H9 (cell line): ENCODE measurements around the gene CEP131. TPM values are rescaled to one million over a fixed set of nuclear protein-coding genes. Genes with fewer than 3 reads are reported as not detected.

Experiments used
- DNase-seq: peaks from one replicate; pipeline ENCODE4 v3.0.0-alpha.2; 2017
- H2AFZ ChIP-seq: one replicate; pipeline ENCODE4 v1.6.1; 2013; ENCODE audit warnings: mild to moderate bottlenecking, low read length, control low read depth, moderate library complexity
- H2AK5ac ChIP-seq: 2 replicates; pipeline ENCODE4 v1.6.1; 2013; ENCODE audit warnings: low read length, control low read depth, mixed read lengths; ENCODE audit not compliant: insufficient read length
- H2BK120ac ChIP-seq: one replicate; pipeline ENCODE4 v1.6.1; 2013; ENCODE audit warnings: low read depth, mild to moderate bottlenecking, low read length, control low read depth, inconsistent platforms; ENCODE audit not compliant: poor library complexity, severe bottlenecking
- H2BK12ac ChIP-seq: 2 replicates; pipeline ENCODE4 v1.6.1; 2013; ENCODE audit warnings: low read length, control low read depth, mixed read lengths, low read depth; ENCODE audit not compliant: insufficient read length
- H2BK15ac ChIP-seq: 2 replicates; pipeline ENCODE4 v1.6.1; 2013; ENCODE audit warnings: low read depth, low read length, control low read depth
- H2BK20ac ChIP-seq: one replicate; pipeline ENCODE4 v1.6.1; 2013; ENCODE audit warnings: low read depth, mild to moderate bottlenecking, low read length, control low read depth, inconsistent platforms; ENCODE audit not compliant: poor library complexity, severe bottlenecking
- H2BK5ac ChIP-seq: 2 replicates; pipeline ENCODE4 v1.6.1; 2013; ENCODE audit warnings: low read length, control low read depth, mixed read lengths; ENCODE audit not compliant: insufficient read length
- H3K14ac ChIP-seq: 2 replicates; pipeline ENCODE4 v1.6.1; 2013; ENCODE audit warnings: low read length, control low read depth; ENCODE audit not compliant: insufficient read depth
- H3K18ac ChIP-seq: 2 replicates; pipeline ENCODE4 v1.6.1; 2013; ENCODE audit warnings: low read depth, mild to moderate bottlenecking, mixed read lengths, low read length, control low read depth; ENCODE audit not compliant: insufficient read length
- H3K23ac ChIP-seq: 2 replicates; pipeline ENCODE4 v1.6.1; 2013; ENCODE audit warnings: low read length, control low read depth, mixed read lengths, low read depth; ENCODE audit not compliant: insufficient read length
- H3K23me2 ChIP-seq: 2 replicates; pipeline ENCODE4 v1.6.1; 2013; ENCODE audit warnings: low read depth, mild to moderate bottlenecking, mixed read lengths, low read length, control low read depth; ENCODE audit not compliant: insufficient read length, poor library complexity, severe bottlenecking
- H3K27ac ChIP-seq: 2 replicates; pipeline ENCODE4 v1.5.1; 2013; ENCODE audit warnings: low read length, control low read depth, mixed read lengths, low read depth; ENCODE audit not compliant: insufficient read length
- H3K27me3 ChIP-seq: 2 replicates; pipeline ENCODE4 v1.6.1; 2013; ENCODE audit warnings: low read length, control low read depth, inconsistent platforms; ENCODE audit not compliant: insufficient read depth
- H3K4ac ChIP-seq: 2 replicates; pipeline ENCODE4 v1.6.1; 2013; ENCODE audit warnings: low read depth, mild to moderate bottlenecking, control low read depth, inconsistent platforms, low read length, moderate library complexity
- H3K4me1 ChIP-seq: 2 replicates; pipeline ENCODE4 v1.6.1; 2013; ENCODE audit warnings: low read length, control low read depth, inconsistent platforms; ENCODE audit not compliant: insufficient read depth
- H3K4me2 ChIP-seq: 2 replicates; pipeline ENCODE4 v1.6.1; 2013; ENCODE audit warnings: low read length, control low read depth, mixed read lengths; ENCODE audit not compliant: insufficient read length, insufficient read depth
- H3K56ac ChIP-seq: 2 replicates; pipeline ENCODE4 v1.6.1; 2013; ENCODE audit warnings: low read depth, mild to moderate bottlenecking, mixed read lengths, low read length, control low read depth; ENCODE audit not compliant: insufficient read length
- H3K79me1 ChIP-seq: 2 replicates; pipeline ENCODE4 v1.6.1; 2013; ENCODE audit warnings: low read depth, mild to moderate bottlenecking, moderate library complexity, low read length, control low read depth, inconsistent platforms; ENCODE audit not compliant: insufficient read depth, poor library complexity, severe bottlenecking
- H3K79me2 ChIP-seq: 2 replicates; pipeline ENCODE4 v1.6.1; 2013; ENCODE audit warnings: low read length, control low read depth, inconsistent platforms; ENCODE audit not compliant: insufficient read depth
- H3K9ac ChIP-seq: 2 replicates; pipeline ENCODE4 v1.6.1; 2013; ENCODE audit warnings: low read length, control low read depth, mixed read lengths; ENCODE audit not compliant: insufficient read length; ENCODE audit errors: extremely low read depth
- H3K9me3 ChIP-seq: one replicate; pipeline ENCODE4 v1.6.1; 2013; ENCODE audit warnings: low read depth, low read length, inconsistent platforms; ENCODE audit not compliant: control insufficient read depth
- H3T11ph ChIP-seq: one replicate; pipeline ENCODE4 v1.6.1; 2013; ENCODE audit warnings: mild to moderate bottlenecking, low read length, control low read depth, inconsistent platforms
- H4K20me1 ChIP-seq: one replicate; pipeline ENCODE4 v1.6.1; 2013; ENCODE audit not compliant: control insufficient read depth, insufficient read length, insufficient read depth
- H4K5ac ChIP-seq: 2 replicates; pipeline ENCODE4 v1.6.1; 2013; ENCODE audit warnings: low read depth, mild to moderate bottlenecking, mixed read lengths, low read length, control low read depth; ENCODE audit not compliant: insufficient read length
- H4K8ac ChIP-seq: replicated peaks from 2 replicates; pipeline ENCODE4 v1.6.1; 2013; ENCODE audit warnings: low read length, control low read depth, mixed read lengths, low read depth; ENCODE audit not compliant: insufficient read length
- H4K91ac ChIP-seq: 2 replicates; pipeline ENCODE4 v1.6.1; 2013; ENCODE audit warnings: low read depth, mild to moderate bottlenecking, moderate library complexity, mixed read lengths, low read length, control low read depth; ENCODE audit not compliant: insufficient read length
- H3K27ac Mint-ChIP-seq, 3 experiments: 2 replicates in 2 of 3; 3 replicates in 1 of 3; pipeline ENCODE4 v1.8.0; 2020 to 2021; ENCODE audit warnings: mixed read lengths in 3 of 3, mild to moderate bottlenecking in 1 of 3, moderate library complexity in 1 of 3
- H3K27me3 Mint-ChIP-seq: 2 replicates; pipeline ENCODE4 v1.8.0; 2021; ENCODE audit warnings: low read depth, mild to moderate bottlenecking, moderate library complexity, mixed read lengths
- H3K36me3 Mint-ChIP-seq, 3 experiments: 2 replicates in 2 of 3; 3 replicates in 1 of 3; pipeline ENCODE4 v1.8.0; 2020 to 2021; ENCODE audit warnings: low read depth in 3 of 3, mixed read lengths in 3 of 3; ENCODE audit not compliant: insufficient read depth in 1 of 3
- H3K4me1 Mint-ChIP-seq, 2 experiments: 2 replicates each; pipeline ENCODE4 v1.8.0; 2020; ENCODE audit warnings: mixed read lengths in 2 of 2
- H3K4me3 Mint-ChIP-seq, 2 experiments: 2 replicates in 1 of 2; 3 replicates in 1 of 2; pipeline ENCODE4 v1.8.0; 2020 to 2021; ENCODE audit warnings: mild to moderate bottlenecking in 2 of 2, mixed read lengths in 2 of 2, moderate library complexity in 1 of 2
- H3K9me3 Mint-ChIP-seq, 2 experiments: 2 replicates in 1 of 2; 3 replicates in 1 of 2; pipeline ENCODE4 v1.8.0; 2020; ENCODE audit warnings: mild to moderate bottlenecking in 2 of 2, mixed read lengths in 2 of 2, moderate library complexity in 1 of 2
- WGBS: extraction: QIAGEN DNeasy Blood & Tissue Kit; methylation state at CpG from one replicate; pipeline ENCODE4 v1.1.7; 2013; ENCODE audit warnings: missing lambda C conversion rate, low lambda C conversion rate, mixed read lengths; ENCODE audit not compliant: insufficient read length; ENCODE audit errors: extremely low coverage; 5-methylcytosine and 5-hydroxymethylcytosine counted together
- total RNA-seq: library from RNA; stranded (reverse); gene quantifications from 2 replicates; pipeline ENCODE4 v1.2.1, GENCODE V29; 2021
- TF ChIP-seq, protein P1 (sequence below): fragments of 200-600 bp; sonication (generic); conservative IDR thresholded peaks from 3 replicates; pipeline ENCODE4 v1.8.0; 2021; ENCODE audit warnings: antibody characterized with exemption, mild to moderate bottlenecking

The CEP131 gene
- total RNA-seq, 1 experiment from 2014 or later, result 16.3 TPM

DNA sequence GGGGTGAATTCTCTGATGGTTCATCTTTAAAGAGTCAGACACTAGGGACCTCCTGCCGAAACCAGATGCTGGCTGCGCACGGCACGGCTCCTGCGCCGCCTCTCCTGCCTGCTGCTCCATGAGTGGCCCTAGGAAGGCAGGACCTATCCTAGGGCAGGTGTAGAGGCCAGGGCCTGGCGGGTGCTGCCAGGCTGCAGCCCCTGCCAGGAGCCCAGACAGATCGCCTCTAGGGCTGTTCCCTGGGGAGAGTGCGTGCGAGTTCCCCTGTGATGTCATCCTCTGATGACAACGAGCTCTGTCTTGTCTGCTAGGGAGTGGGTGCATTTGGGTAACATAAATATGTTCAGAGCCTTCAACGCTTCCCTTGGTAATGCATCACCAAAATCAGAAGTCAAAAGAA is 48.5 kb upstream of the CEP131 start:
- H3T11ph ChIP-seq, result no peak overlapping the region
- no peak overlapping the region for H2BK5ac ChIP-seq
- DNase-seq, result no peak
- no peak overlapping the region for H3K4ac ChIP-seq
- no peaks in the 10 kb centered on the region for H3K4me1 ChIP-seq
- no CpG with 5 or more reads among the region's 12 CpGs for WGBS
- no peak overlapping the region for H3K23ac ChIP-seq
- H3K27ac ChIP-seq, result no peak overlapping the region
- no peak overlapping the region for H2AFZ ChIP-seq
- TF ChIP-seq, protein P1, sequence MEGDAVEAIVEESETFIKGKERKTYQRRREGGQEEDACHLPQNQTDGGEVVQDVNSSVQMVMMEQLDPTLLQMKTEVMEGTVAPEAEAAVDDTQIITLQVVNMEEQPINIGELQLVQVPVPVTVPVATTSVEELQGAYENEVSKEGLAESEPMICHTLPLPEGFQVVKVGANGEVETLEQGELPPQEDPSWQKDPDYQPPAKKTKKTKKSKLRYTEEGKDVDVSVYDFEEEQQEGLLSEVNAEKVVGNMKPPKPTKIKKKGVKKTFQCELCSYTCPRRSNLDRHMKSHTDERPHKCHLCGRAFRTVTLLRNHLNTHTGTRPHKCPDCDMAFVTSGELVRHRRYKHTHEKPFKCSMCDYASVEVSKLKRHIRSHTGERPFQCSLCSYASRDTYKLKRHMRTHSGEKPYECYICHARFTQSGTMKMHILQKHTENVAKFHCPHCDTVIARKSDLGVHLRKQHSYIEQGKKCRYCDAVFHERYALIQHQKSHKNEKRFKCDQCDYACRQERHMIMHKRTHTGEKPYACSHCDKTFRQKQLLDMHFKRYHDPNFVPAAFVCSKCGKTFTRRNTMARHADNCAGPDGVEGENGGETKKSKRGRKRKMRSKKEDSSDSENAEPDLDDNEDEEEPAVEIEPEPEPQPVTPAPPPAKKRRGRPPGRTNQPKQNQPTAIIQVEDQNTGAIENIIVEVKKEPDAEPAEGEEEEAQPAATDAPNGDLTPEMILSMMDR, result no peak
- H3K27me3 ChIP-seq, result no peaks in the 10 kb centered on the region
- H3K56ac ChIP-seq, result no peak overlapping the region
- H3K27me3 Mint-ChIP-seq, result no peaks in the 10 kb centered on the region
- no peaks in the 10 kb centered on the region for H3K79me2 ChIP-seq
- no peaks in the 10 kb centered on the region for H3K79me1 ChIP-seq
- no peak overlapping the region for H4K5ac ChIP-seq
- H3K9ac ChIP-seq, result no peak overlapping the region
- H3K4me3 Mint-ChIP-seq, result no peak overlapping the region
- no peaks in the 10 kb centered on the region for H4K20me1 ChIP-seq
- peaks cover 2% of the 10 kb centered on the region for H3K23me2 ChIP-seq
- no peak overlapping the region for H3K18ac ChIP-seq
- H2BK12ac ChIP-seq, result no peak overlapping the region
- no peak overlapping the region for H3K27ac Mint-ChIP-seq
- peaks cover 15 to 61% (median 51%) of the 10 kb centered on the region in 3 experiments for H3K36me3 Mint-ChIP-seq
- no peak overlapping the region for H4K8ac ChIP-seq
- H2AK5ac ChIP-seq, result no peak overlapping the region
- H3K4me1 Mint-ChIP-seq, result no peaks in the 10 kb centered on the region
- no peak overlapping the region for H2BK20ac ChIP-seq
- H2BK15ac ChIP-seq, result no peak overlapping the region
- H2BK120ac ChIP-seq, result no peak overlapping the region
- H3K9me3 Mint-ChIP-seq, result no peaks in the 10 kb centered on the region
- no peak overlapping the region for H3K4me2 ChIP-seq
- no peaks in the 10 kb centered on the region for H3K9me3 ChIP-seq
- H3K14ac ChIP-seq, result no peak overlapping the region
- no peak overlapping the region for H4K91ac ChIP-seq
